Stomach smooth muscle (tissue), 2 donors: Measurements from ENCODE around the gene SYN1.

ENCODE experiments used
- H3K27ac ChIP-seq: one replicate; pipeline ENCODE4 v1.7.0; 2013; ENCODE audit warnings: mild to moderate bottlenecking, low read length, inconsistent platforms
- H3K27me3 ChIP-seq, 2 donors: one replicate each; pipeline ENCODE4 v1.7.0; 2013; ENCODE audit warnings: low read length in 2 of 2; ENCODE audit not compliant: insufficient read depth in 2 of 2, control insufficient read depth in 1 of 2
- H3K36me3 ChIP-seq, 2 donors: one replicate each; pipeline ENCODE4 v1.7.0; 2013; ENCODE audit warnings: low read length in 2 of 2; ENCODE audit not compliant: control insufficient read depth in 2 of 2, insufficient read depth in 2 of 2
- H3K4me1 ChIP-seq: one replicate; pipeline ENCODE4 v1.7.0; 2013; ENCODE audit warnings: low read length; ENCODE audit not compliant: control insufficient read depth, insufficient read depth
- H3K4me3 ChIP-seq, 2 donors: one replicate each; pipeline ENCODE4 v1.7.0; 2013; ENCODE audit warnings: low read length in 2 of 2
- H3K9ac ChIP-seq, 2 donors: one replicate each; pipeline ENCODE4 v1.7.0; 2013; ENCODE audit warnings: low read length in 2 of 2, mild to moderate bottlenecking in 1 of 2
- H3K9me3 ChIP-seq, 2 donors: one replicate each; pipeline ENCODE4 v1.7.0; 2013; ENCODE audit warnings: low read length in 2 of 2; ENCODE audit not compliant: control insufficient read depth in 2 of 2
- donor health status: healthy.
- donor health status: Pancreatic carcinoma.

SYN1 gene

GRCh38 chrX:47597222-47597621 lies 22.4 kb downstream of the SYN1 start:
- H3K4me3 ChIP-seq = no peak overlapping the region
- no peak overlapping the region for H3K9ac ChIP-seq
- H3K9me3 ChIP-seq = peaks cover 0 to 14% of the 10 kb centered on the region in 2 donors
- H3K36me3 ChIP-seq = no peaks in the 10 kb centered on the region
- H3K27ac ChIP-seq = no peak overlapping the region
- H3K4me1 ChIP-seq = no peaks in the 10 kb centered on the region
- no peaks in the 10 kb centered on the region for H3K27me3 ChIP-seq

GRCh38 chrX:47596256-47596655 lies 23.4 kb downstream of the SYN1 start:
- peaks cover 0 to 14% of the 10 kb centered on the region in 2 donors for H3K9me3 ChIP-seq
- no peak overlapping the region for H3K27ac ChIP-seq
- no peak overlapping the region for H3K9ac ChIP-seq
- H3K4me1 ChIP-seq = no peaks in the 10 kb centered on the region
- H3K36me3 ChIP-seq = no peaks in the 10 kb centered on the region
- H3K27me3 ChIP-seq = no peaks in the 10 kb centered on the region
- H3K4me3 ChIP-seq = no peak overlapping the region

GRCh38 chrX:47595716-47596251 lies 23.9 kb downstream of the SYN1 start:
- no peak overlapping the region for H3K27ac ChIP-seq
- H3K27me3 ChIP-seq = no peaks in the 10 kb centered on the region
- H3K4me1 ChIP-seq = no peaks in the 10 kb centered on the region
- no peak overlapping the region for H3K4me3 ChIP-seq
- no peaks in the 10 kb centered on the region for H3K36me3 ChIP-seq
- peaks cover 0 to 14% of the 10 kb centered on the region in 2 donors for H3K9me3 ChIP-seq
- no peak overlapping the region for H3K9ac ChIP-seq

GRCh38 chrX:47593522-47593921 lies 26.1 kb downstream of the SYN1 start:
- no peaks in the 10 kb centered on the region for H3K36me3 ChIP-seq
- no peak overlapping the region for H3K9ac ChIP-seq
- H3K9me3 ChIP-seq = peaks cover 0 to 4% of the 10 kb centered on the region in 2 donors
- peaks cover 0 to under 1% of the 10 kb centered on the region in 2 donors for H3K27me3 ChIP-seq
- H3K4me1 ChIP-seq = no peaks in the 10 kb centered on the region
- no peak overlapping the region for H3K4me3 ChIP-seq
- no peak overlapping the region for H3K27ac ChIP-seq

- Histone ChIP-seq H3K27ac (no peak overlapping the region), H3K27me3 (peaks cover 0 to 5% of the 10 kb centered on the region in 2 donors), H3K4me3 (no peak overlapping the region), H3K9ac (no peak overlapping the region), H3K36me3 (no peaks in the 10 kb centered on the region), H3K9me3 (no peaks in the 10 kb centered on the region), H3K4me1 (no peaks in the 10 kb centered on the region)
Observed at GRCh38 chrX:47590984-47591383, 28.7 kb downstream of the SYN1 start.

GRCh38 chrX:47587906-47588735 lies 31.5 kb downstream of the SYN1 start:
- H3K4me3 ChIP-seq = no peak overlapping the region
- peaks cover 0 to 5% of the 10 kb centered on the region in 2 donors for H3K27me3 ChIP-seq
- H3K36me3 ChIP-seq = peaks cover 0 to 2% of the 10 kb centered on the region in 2 donors
- H3K4me1 ChIP-seq = peaks cover 6% of the 10 kb centered on the region
- H3K27ac ChIP-seq = no peak overlapping the region
- no peaks in the 10 kb centered on the region for H3K9me3 ChIP-seq
- no peak overlapping the region for H3K9ac ChIP-seq

- Histone ChIP-seq H3K9me3 (no peaks in the 10 kb centered on the region), H3K4me1 (peaks cover 7% of the 10 kb centered on the region), H3K27me3 (peaks cover 0 to 5% of the 10 kb centered on the region in 2 donors), H3K27ac (no peak overlapping the region), H3K4me3 (no peak overlapping the region), H3K36me3 (peaks cover 0 to 2% of the 10 kb centered on the region in 2 donors), H3K9ac (no peak overlapping the region)
Observed at GRCh38 chrX:47587091-47587891, 32.4 kb downstream of the SYN1 start.

GRCh38 chrX:47586043-47586787 lies 33.4 kb downstream of the SYN1 start:
- Histone ChIP-seq H3K9me3 (no peaks in the 10 kb centered on the region), H3K36me3 (peaks cover 0 to 2% of the 10 kb centered on the region in 2 donors), H3K4me1 (peaks cover 11% of the 10 kb centered on the region), H3K27ac (no peak overlapping the region), H3K27me3 (peaks cover 0 to 5% of the 10 kb centered on the region in 2 donors), H3K9ac (no peak overlapping the region), H3K4me3 (no peak overlapping the region)

- Histone ChIP-seq H3K9me3 (no peaks in the 10 kb centered on the region), H3K4me3 (no peak overlapping the region), H3K4me1 (peaks cover 11% of the 10 kb centered on the region), H3K27ac (no peak overlapping the region), H3K27me3 (peaks cover 0 to 5% of the 10 kb centered on the region in 2 donors), H3K9ac (no peak overlapping the region), H3K36me3 (peaks cover 0 to 2% of the 10 kb centered on the region in 2 donors)
Observed at GRCh38 chrX:47585273-47585672, 34.4 kb downstream of the SYN1 start.

GRCh38 chrX:47584714-47585113 lies 34.9 kb downstream of the SYN1 start:
- no peak overlapping the region for H3K27ac ChIP-seq

More at GRCh38 chrX:47584714-47585113, 34.9 kb downstream of the SYN1 start:
- H3K27me3 ChIP-seq = peaks cover 0 to 5% of the 10 kb centered on the region in 2 donors
- H3K9ac ChIP-seq = no peak overlapping the region
- H3K9me3 ChIP-seq = no peaks in the 10 kb centered on the region
- H3K4me1 ChIP-seq = peaks cover 11% of the 10 kb centered on the region
- H3K4me3 ChIP-seq = no peak overlapping the region
- H3K36me3 ChIP-seq = peaks cover 0 to 2% of the 10 kb centered on the region in 2 donors
